NCI-H1105 treated with DMSO at 0.1 percent for 48 hours (cell line): Measurements from ENCODE around the gene ZIC3.

ENCODE experiments used
- DNase-seq: peaks from one replicate; lab custom pipeline; 2025; lab: John Stamatoyannopoulos, UW

The ZIC3 gene

GRCh38 chrX:137574102-137574783 lies 8.3 kb downstream of the ZIC3 start:
- DNase-seq: no peak

- DNase-seq: no peak
These were observed 8.9 kb downstream of the ZIC3 start for GRCh38 chrX:137574784-137575293.

- no peak for DNase-seq
These were observed 9.8 kb downstream of the ZIC3 start for GRCh38 chrX:137575596-137576255.

GRCh38 chrX:137587151-137587550 lies 21.2 kb downstream of the ZIC3 start:
- no peak for DNase-seq

GRCh38 chrX:137600769-137601168 lies 34.8 kb downstream of the ZIC3 start:
- DNase-seq: no peak
